ENCODE results near the gene ACAD10.
"Not testable (repeated sequence)": the region's sequence is repeated elsewhere in the genome, so short reads cannot be mapped to it uniquely, and the experiment has no call there.

ACAD10 gene

GRCh38 chr12:111759271-111759670 is 73.4 kb downstream of the ACAD10 start:
- Histone ChIP-seq H3K27me3 (ENCODE audit: control insufficient read depth, insufficient read depth, low read length) (no peaks in the 10 kb centered on the region), H3K36me3 (ENCODE audit: control insufficient read depth, insufficient read depth, low read length) (no peaks in the 10 kb centered on the region), H3K9ac (ENCODE audit: low read length) (no peak overlapping the region), H3K4me1 (ENCODE audit: control insufficient read depth, insufficient read depth, low read length) (peaks cover 3% of the 10 kb centered on the region), H3K4me3 (ENCODE audit: low read length) (no peak overlapping the region), H3K27ac (ENCODE audit: low read depth, low read length) (no peak overlapping the region)

DNA sequence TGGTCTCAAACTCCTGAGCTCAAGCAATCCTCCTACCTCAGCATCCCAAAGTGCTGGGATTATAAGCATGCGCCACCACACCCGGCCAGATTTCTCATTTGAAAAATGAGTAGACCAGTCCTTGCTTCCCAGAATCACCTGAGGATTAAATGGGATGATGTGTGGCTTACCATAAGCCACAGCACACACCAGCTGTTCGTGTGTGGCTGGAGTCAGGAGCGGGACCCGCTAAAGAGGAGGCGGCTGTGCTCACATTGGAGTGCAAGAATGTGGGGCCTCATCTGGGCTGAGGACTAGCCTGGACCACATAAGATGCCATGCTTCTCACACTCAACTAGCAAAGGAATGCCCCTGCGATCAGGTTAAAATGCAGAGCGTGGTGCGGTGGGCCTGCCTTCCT is 74.1 kb downstream of the ACAD10 start:
- Histone ChIP-seq H3K4me3 (ENCODE audit: low read length) (no peak overlapping the region), H3K36me3 (ENCODE audit: control insufficient read depth, insufficient read depth, low read length) (no peaks in the 10 kb centered on the region), H3K27ac (ENCODE audit: low read depth, low read length) (no peak overlapping the region), H3K9ac (ENCODE audit: low read length) (no peak overlapping the region), H3K4me1 (ENCODE audit: control insufficient read depth, insufficient read depth, low read length) (peaks cover 3% of the 10 kb centered on the region), H3K27me3 (ENCODE audit: control insufficient read depth, insufficient read depth, low read length) (no peaks in the 10 kb centered on the region)

- Histone ChIP-seq H3K27me3 (ENCODE audit: control insufficient read depth, insufficient read depth, low read length) (no peaks in the 10 kb centered on the region), H3K36me3 (ENCODE audit: control insufficient read depth, insufficient read depth, low read length) (no peaks in the 10 kb centered on the region), H3K27ac (ENCODE audit: low read depth, low read length) (no peak overlapping the region)
Measured at GRCh38 chr12:111761099-111761498, 75.2 kb downstream of the ACAD10 start.

DNA sequence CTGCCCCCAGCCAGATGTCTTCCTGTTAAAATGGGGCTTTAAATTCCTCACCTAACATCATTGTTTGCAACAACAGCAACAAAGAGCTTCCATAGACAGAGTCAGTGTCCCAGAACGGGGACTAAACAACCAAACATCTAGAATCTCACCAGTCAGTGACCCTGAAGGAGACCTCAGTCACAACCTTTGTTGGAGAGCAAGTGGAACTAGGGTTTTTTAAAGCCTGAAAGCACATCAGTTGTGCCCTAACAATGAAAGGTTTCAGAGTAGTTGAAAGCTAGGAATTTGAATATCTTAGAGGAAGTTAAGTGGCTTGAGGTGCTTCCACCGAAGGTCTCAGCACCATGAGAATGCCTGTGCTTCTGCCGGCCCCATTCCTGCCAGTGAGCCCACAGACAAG is 75.9 kb downstream of the ACAD10 start:
- Histone ChIP-seq H3K4me1 (ENCODE audit: control insufficient read depth, insufficient read depth, low read length) (peaks cover 6% of the 10 kb centered on the region), H3K36me3 (ENCODE audit: control insufficient read depth, insufficient read depth, low read length) (no peaks in the 10 kb centered on the region), H3K9ac (ENCODE audit: low read length) (no peak overlapping the region), H3K4me3 (ENCODE audit: low read length) (no peak overlapping the region), H3K27ac (ENCODE audit: low read depth, low read length) (no peak overlapping the region), H3K27me3 (ENCODE audit: control insufficient read depth, insufficient read depth, low read length) (no peaks in the 10 kb centered on the region)

More at GRCh38 chr12:111761099-111761498, 75.2 kb downstream of the ACAD10 start:
- Histone ChIP-seq H3K9ac (ENCODE audit: low read length) (no peak overlapping the region), H3K4me1 (ENCODE audit: control insufficient read depth, insufficient read depth, low read length) (peaks cover 3% of the 10 kb centered on the region), H3K4me3 (ENCODE audit: low read length) (no peak overlapping the region)

- H3K4me1 ChIP-seq (ENCODE audit: control insufficient read depth, insufficient read depth, low read length); H3K27me3 ChIP-seq (ENCODE audit: control insufficient read depth, insufficient read depth, low read length); H3K36me3 ChIP-seq (ENCODE audit: control insufficient read depth, insufficient read depth, low read length); H3K27ac ChIP-seq (ENCODE audit: low read depth, low read length); H3K9ac ChIP-seq (ENCODE audit: low read length); H3K4me3 ChIP-seq (ENCODE audit: low read length): not testable (repeated sequence)
Measured at GRCh38 chr12:111763552-111763951, 77.7 kb downstream of the ACAD10 start.

- Histone ChIP-seq H3K9ac (ENCODE audit: low read length) (no peak overlapping the region), H3K27ac (ENCODE audit: low read depth, low read length) (no peak overlapping the region), H3K4me1 (ENCODE audit: control insufficient read depth, insufficient read depth, low read length) (peaks cover 10% of the 10 kb centered on the region), H3K4me3 (ENCODE audit: low read length) (no peak overlapping the region), H3K27me3 (ENCODE audit: control insufficient read depth, insufficient read depth, low read length) (no peaks in the 10 kb centered on the region), H3K36me3 (ENCODE audit: control insufficient read depth, insufficient read depth, low read length) (no peaks in the 10 kb centered on the region)
Measured at GRCh38 chr12:111764120-111764821, 78.4 kb downstream of the ACAD10 start.

GRCh38 chr12:111766608-111767361 is 80.9 kb downstream of the ACAD10 start, which contains the start of gene ALDH2:
TSS of gene ALDH2 (plus strand) at chr12:111766933. CDS start at chr12:111766983, 50 bp downstream.
- H3K36me3 ChIP-seq (ENCODE audit: control insufficient read depth, insufficient read depth, low read length) = no peaks in the 10 kb centered on the region
- H3K9ac ChIP-seq (ENCODE audit: low read length) = peak within 1 kb of the TSS; percentile 67
- H3K4me1 ChIP-seq (ENCODE audit: control insufficient read depth, insufficient read depth, low read length) = peaks cover 13% of the 10 kb centered on the region
- peak within 1 kb of the TSS; percentile 91 for H3K4me3 ChIP-seq (ENCODE audit: low read length)
- H3K27me3 ChIP-seq (ENCODE audit: control insufficient read depth, insufficient read depth, low read length) = no peaks in the 10 kb centered on the region
- H3K27ac ChIP-seq (ENCODE audit: low read depth, low read length) = peak within 1 kb of the TSS; percentile 78

- Histone ChIP-seq H3K36me3 (ENCODE audit: control insufficient read depth, insufficient read depth, low read length) (no peaks in the 10 kb centered on the region), H3K4me1 (ENCODE audit: control insufficient read depth, insufficient read depth, low read length) (peaks cover 13% of the 10 kb centered on the region), H3K9ac (ENCODE audit: low read length) (peak overlapping the region; percentile 67), H3K27ac (ENCODE audit: low read depth, low read length) (peak overlapping the region; percentile 78), H3K4me3 (ENCODE audit: low read length) (peak overlapping the region; percentile 91), H3K27me3 (ENCODE audit: control insufficient read depth, insufficient read depth, low read length) (no peaks in the 10 kb centered on the region)
Measured at GRCh38 chr12:111767362-111768158, 81.7 kb downstream of the ACAD10 start.

DNA sequence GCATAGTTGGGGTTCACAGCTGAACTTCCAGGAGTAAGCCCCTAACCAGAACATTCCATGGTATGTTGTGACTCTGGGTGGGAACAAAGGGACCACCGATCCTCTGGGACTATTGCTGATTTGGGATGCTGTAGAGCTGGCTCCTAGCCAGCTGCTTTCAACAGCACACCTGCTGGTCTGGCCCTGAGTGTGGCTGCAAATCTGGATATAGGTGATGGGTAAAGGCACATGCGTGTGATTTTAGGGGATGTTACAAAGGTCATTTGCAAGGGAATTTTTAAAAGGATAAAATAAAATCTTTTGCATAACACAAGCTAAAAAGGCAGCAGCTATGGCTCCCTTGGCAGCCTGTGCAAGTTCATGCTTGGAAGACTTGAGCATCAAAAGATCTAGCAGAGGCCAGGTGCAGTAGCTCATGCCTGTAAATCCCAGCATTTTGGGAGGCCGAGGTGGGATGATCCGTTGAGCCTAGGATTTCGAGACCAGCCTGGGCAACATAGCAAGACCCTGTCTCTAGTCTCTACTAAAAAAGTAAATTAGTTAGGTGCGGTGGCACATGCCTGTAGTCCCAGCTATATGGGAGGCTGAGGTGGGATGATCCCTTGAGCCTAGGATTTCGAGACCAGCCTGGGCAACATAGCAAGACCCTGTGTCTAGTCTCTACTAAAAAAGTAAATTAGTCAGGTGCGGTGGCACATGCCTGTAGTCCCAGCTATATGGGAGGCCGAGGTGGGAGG is 82.5 kb downstream of the ACAD10 start:
- no peaks in the 10 kb centered on the region for H3K36me3 ChIP-seq (ENCODE audit: control insufficient read depth, insufficient read depth, low read length)
- peak overlapping the region; percentile 78 for H3K27ac ChIP-seq (ENCODE audit: low read depth, low read length)
- no peak overlapping the region for H3K9ac ChIP-seq (ENCODE audit: low read length)
- H3K27me3 ChIP-seq (ENCODE audit: control insufficient read depth, insufficient read depth, low read length) = no peaks in the 10 kb centered on the region
- H3K4me3 ChIP-seq (ENCODE audit: low read length) = peak overlapping the region; percentile 91
- H3K4me1 ChIP-seq (ENCODE audit: control insufficient read depth, insufficient read depth, low read length) = peaks cover 16% of the 10 kb centered on the region

- no peak overlapping the region for H3K9ac ChIP-seq (ENCODE audit: low read length)
- no peak overlapping the region for H3K4me3 ChIP-seq (ENCODE audit: low read length)
- no peaks in the 10 kb centered on the region for H3K36me3 ChIP-seq (ENCODE audit: control insufficient read depth, insufficient read depth, low read length)
- H3K27ac ChIP-seq (ENCODE audit: low read depth, low read length) = no peak overlapping the region
- peaks cover 27% of the 10 kb centered on the region for H3K4me1 ChIP-seq (ENCODE audit: control insufficient read depth, insufficient read depth, low read length)
- H3K27me3 ChIP-seq (ENCODE audit: control insufficient read depth, insufficient read depth, low read length) = no peaks in the 10 kb centered on the region
Measured at GRCh38 chr12:111769599-111769998, 83.7 kb downstream of the ACAD10 start.

DNA sequence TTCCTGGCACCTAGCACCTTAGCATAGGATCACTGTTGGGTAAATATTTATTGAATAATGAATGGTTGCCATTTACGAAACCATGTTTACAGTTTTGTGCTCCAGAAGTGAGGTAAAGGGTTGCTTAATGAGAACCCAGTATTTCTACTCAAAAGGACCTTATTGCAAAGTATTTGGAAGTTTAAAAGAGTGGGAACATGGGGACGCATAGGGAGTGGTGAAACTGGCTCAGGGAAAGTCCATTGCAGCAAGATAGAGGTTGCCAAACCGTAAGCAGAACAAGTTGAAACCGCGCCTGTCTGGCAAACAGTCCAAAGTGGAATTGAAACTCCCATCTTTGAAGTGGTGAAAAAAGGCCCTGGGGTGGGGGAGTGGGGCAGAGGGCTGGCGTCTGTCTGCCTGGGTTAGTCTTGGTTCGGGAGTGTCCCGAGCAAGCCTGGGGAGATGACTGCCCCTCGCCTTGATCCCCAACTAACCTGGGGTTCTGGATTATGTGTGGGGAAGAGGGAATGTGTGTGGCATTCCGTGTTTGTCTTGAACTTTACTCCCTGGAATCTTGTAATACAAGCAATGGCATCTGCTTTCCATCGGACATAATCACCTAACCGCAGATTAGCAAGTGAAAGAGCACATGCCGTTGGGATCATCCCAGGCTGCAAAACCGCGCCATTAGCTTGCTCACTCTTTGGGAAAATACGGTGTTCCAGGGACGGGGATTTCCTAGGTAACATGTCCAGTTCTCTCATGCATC is 88.1 kb downstream of the ACAD10 start:
- peaks cover 47% of the 10 kb centered on the region for H3K4me1 ChIP-seq (ENCODE audit: control insufficient read depth, insufficient read depth, low read length)
- no peaks in the 10 kb centered on the region for H3K27me3 ChIP-seq (ENCODE audit: control insufficient read depth, insufficient read depth, low read length)
- peak overlapping the region; percentile 94 for H3K27ac ChIP-seq (ENCODE audit: low read depth, low read length)
- no peaks in the 10 kb centered on the region for H3K36me3 ChIP-seq (ENCODE audit: control insufficient read depth, insufficient read depth, low read length)
- no peak overlapping the region for H3K9ac ChIP-seq (ENCODE audit: low read length)
- H3K4me3 ChIP-seq (ENCODE audit: low read length) = peak overlapping the region; percentile 53
